Measurements from ENCODE around the gene MTF2. TPM values are rescaled to one million over a fixed set of nuclear protein-coding genes. Genes with fewer than 3 reads are reported as not detected.

MTF2 gene
- total and polyA plus RNA-seq, 12 donors, result 3.9 to 14.0 (median 8.3) TPM

- WGBS, 2 donors, result 74 to 82% methylated on average over 1 of the region's 1 CpG
- Histone ChIP-seq H3K9me3 (peaks cover 0 to 21% (median 7%) of the 10 kb centered on the region in 11 donors), H3K27me3 (no peaks in the 10 kb centered on the region), H3K4me1 (peaks cover 0 to 27% (median 15%) of the 10 kb centered on the region in 9 donors), H3K4me3 (no peak overlapping the region), H3K27ac (peak overlapping the region in 3 of 10 donors; percentile 4 to 47 (median 10)), H3K36me3 (peaks cover 0 to 58% (median 10%) of the 10 kb centered on the region in 9 donors)
- ATAC-seq, result peak in 3 of 8 donors; percentile 30 to 65 (median 45)
- intact Hi-C loops (cut with DNase I), result no loop called here
- no peak for TF ChIP-seq CTCF (IDR thresholded peaks at IDR 0.05)
- DNase-seq, result no peak
These were observed 32.0 kb downstream of the MTF2 start for GRCh38 chr1:93111065-93111464.

DNA sequence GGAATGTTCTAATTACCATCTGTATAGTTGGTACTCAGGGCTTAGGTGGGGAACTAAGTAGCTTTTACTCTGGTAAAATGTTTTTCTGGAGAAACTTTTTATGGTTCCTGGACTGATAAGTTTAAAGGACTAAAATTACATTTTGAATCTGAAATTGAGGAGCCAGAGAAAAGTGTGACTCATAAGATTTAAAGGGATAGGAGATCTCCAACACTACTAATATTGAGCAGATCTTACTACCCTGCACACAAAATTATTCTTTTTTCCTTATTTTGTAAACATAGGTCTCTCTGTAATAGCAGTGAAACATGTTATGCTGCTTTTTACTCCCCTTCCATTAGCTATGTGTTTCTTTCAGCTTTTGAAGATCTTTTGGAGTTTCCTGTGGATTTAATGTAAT is 32.5 kb downstream of the MTF2 start:
- H3K4me1 ChIP-seq, result peaks cover 0 to 27% (median 15%) of the 10 kb centered on the region in 9 donors
- H3K9me3 ChIP-seq, result peaks cover 0 to 20% (median 7%) of the 10 kb centered on the region in 11 donors
- H3K27me3 ChIP-seq, result no peaks in the 10 kb centered on the region
- TF ChIP-seq CTCF (IDR thresholded peaks at IDR 0.05), result no peak
- intact Hi-C loops (cut with DNase I), result no loop called here
- ATAC-seq (peak in 2 of 8 donors; percentile 8 to 19), DNase-seq (no peak)
- peak overlapping the region in 3 of 10 donors; percentile 4 to 47 (median 10) for H3K27ac ChIP-seq
- peaks cover 0 to 59% (median 13%) of the 10 kb centered on the region in 9 donors for H3K36me3 ChIP-seq
- no peak overlapping the region for H3K4me3 ChIP-seq

- 92 to 96% methylated on average over 3 of the region's 3 CpGs for WGBS, 2 donors
- no peak for ATAC-seq
- no peaks in the 10 kb centered on the region for H3K27me3 ChIP-seq
These were observed 34.0 kb downstream of the MTF2 start for GRCh38 chr1:93113127-93113526.

DNA sequence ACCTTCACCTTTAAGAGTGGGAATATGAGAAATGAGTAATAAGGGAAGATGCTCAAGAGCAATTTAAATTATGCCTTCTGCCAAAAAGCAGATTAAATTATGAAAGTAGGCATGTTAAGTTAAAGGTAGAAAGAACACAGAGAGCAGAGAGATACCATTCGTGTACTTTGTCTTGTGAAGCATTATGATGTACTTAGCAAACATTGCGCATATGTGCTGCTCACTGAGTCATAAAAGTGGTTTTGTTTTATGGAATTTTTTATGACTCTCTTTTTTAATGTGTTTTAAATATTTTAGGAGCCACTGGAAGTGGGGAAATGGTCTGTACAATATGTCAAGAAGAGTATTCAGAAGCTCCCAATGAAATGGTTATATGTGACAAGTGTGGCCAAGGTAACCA is 35.3 kb downstream of the MTF2 start:
- intact Hi-C loops (cut with DNase I), result no loop called here
- Histone ChIP-seq H3K27me3 (no peaks in the 10 kb centered on the region), H3K36me3 (peaks cover 0 to 71% (median 13%) of the 10 kb centered on the region in 9 donors), H3K27ac (no peak overlapping the region), H3K9me3 (no peaks in the 10 kb centered on the region), H3K4me3 (no peak overlapping the region), H3K4me1 (peaks cover 0 to 26% (median 15%) of the 10 kb centered on the region in 9 donors)
- TF ChIP-seq CTCF (IDR thresholded peaks at IDR 0.05), result no peak
- WGBS, 2 donors, result 96 to 98% methylated on average over 2 of the region's 2 CpGs
- DNase-seq (no peak), ATAC-seq (no peak)

More at GRCh38 chr1:93113127-93113526, 34.0 kb downstream of the MTF2 start:
- intact Hi-C loops (cut with DNase I), result no loop called here
- H3K27ac ChIP-seq, result no peak overlapping the region
- H3K36me3 ChIP-seq, result peaks cover 0 to 59% (median 13%) of the 10 kb centered on the region in 9 donors
- no peak overlapping the region for H3K4me3 ChIP-seq
- no peak for TF ChIP-seq CTCF (IDR thresholded peaks at IDR 0.05)
- H3K9me3 ChIP-seq, result peaks cover 0 to 7% (median 0%) of the 10 kb centered on the region in 11 donors
- no peak for DNase-seq
- H3K4me1 ChIP-seq, result peaks cover 0 to 27% (median 15%) of the 10 kb centered on the region in 9 donors

All from heart right ventricle (tissue), 16 donors.